Activated naive CD4-positive, alpha-beta T cell treated with anti-CD3 and anti-CD28 coated beads for 36 hours (primary cell): Measurements from ENCODE around the gene BUD31. TPM values are rescaled to one million over a fixed set of nuclear protein-coding genes. Genes with fewer than 3 reads are reported as not detected.
"Not testable (repeated sequence)": the region's sequence is repeated elsewhere in the genome, so short reads cannot be mapped to it uniquely, and the experiment has no call there.

Experiments
- CTCF ChIA-PET: fragments of 350-600 bp; sonication (Branson Sonifier 250); formaldehyde crosslinking; loops from one replicate; lab custom pipeline; 2021; ENCODE audit warnings: antibody characterized with exemption; lab: Charles Lee
- DNase-seq: peaks from one replicate; pipeline ENCODE4 v3.0.0-alpha.2; 2020
- H3K27ac Mint-ChIP-seq: one replicate; pipeline ENCODE4 v1.8.0; 2021; ENCODE audit warnings: mild to moderate bottlenecking, mixed read lengths
- H3K27me3 Mint-ChIP-seq: one replicate; pipeline ENCODE4 v1.8.0; 2021; ENCODE audit warnings: low read depth, mixed read lengths
- H3K36me3 Mint-ChIP-seq: one replicate; pipeline ENCODE4 v1.8.0; 2021; ENCODE audit warnings: low read depth, mixed read lengths
- H3K4me1 Mint-ChIP-seq: one replicate; pipeline ENCODE4 v1.8.0; 2021; ENCODE audit warnings: low read depth, mixed read lengths
- H3K4me3 Mint-ChIP-seq: one replicate; pipeline ENCODE4 v1.8.0; 2021; ENCODE audit warnings: mild to moderate bottlenecking, moderate library complexity, mixed read lengths
- H3K9me3 Mint-ChIP-seq: one replicate; pipeline ENCODE4 v1.8.0; 2021; ENCODE audit warnings: mixed read lengths
- intact Hi-C: fragments of 100-400 bp; cut with micrococcal nuclease; formaldehyde crosslinking; loops from one replicate; pipeline ENCODE4 v1.15.1; 2023
- total RNA-seq, 2 experiments: library from RNA; stranded (reverse); gene quantifications; one replicate each; pipeline ENCODE4 v1.2.3, GENCODE V29; 2021

Gene BUD31
- total RNA-seq, 2 experiments from 2014 or later, result 160 to 176 TPM

DNA sequence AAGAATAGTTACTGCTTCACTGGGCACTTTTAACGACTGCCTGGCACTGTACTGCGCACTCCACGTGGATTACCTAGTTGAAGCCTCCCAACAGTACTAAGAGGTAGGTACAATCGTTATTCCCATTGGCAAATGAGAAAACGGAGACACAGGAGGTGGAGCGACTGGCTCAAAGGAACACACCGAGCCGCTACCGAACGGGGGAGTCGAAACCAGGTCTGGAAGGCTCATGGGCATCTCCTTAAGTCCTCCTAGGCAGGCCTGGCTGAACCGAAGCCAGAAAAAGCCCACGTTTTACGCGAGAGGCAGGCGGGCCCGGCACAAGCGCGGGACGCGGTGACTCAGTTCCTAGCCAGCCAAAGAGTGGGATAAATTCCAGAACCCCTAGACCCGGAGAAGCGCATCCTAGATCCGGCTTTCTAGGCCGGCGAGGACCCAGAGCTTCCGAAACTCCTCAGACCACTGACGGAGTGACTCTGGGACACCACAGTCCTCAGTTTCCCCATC lies 844 bp upstream of the BUD31 start:
- Mint-ChIP-seq H3K27ac (peak overlapping the region; percentile 92), H3K36me3 (peaks cover 35% of the 10 kb centered on the region), H3K4me3 (peak overlapping the region; percentile 89), H3K27me3 (no peaks in the 10 kb centered on the region), H3K9me3 (no peaks in the 10 kb centered on the region), H3K4me1 (peaks cover 48% of the 10 kb centered on the region)
- DNase-seq, result peak; percentile 49
- intact Hi-C loops, result loop anchor here (1.0 to 5.0 kb wide), 13 partner anchors 15 to 1021 kb away; partner anchors contain the start of genes CPSF4, MBLAC1, MEPCE and PTCD1
- CTCF ChIA-PET, result no interaction called here

GRCh38 chr7:99409192-99409572 lies 413 bp downstream of the BUD31 start:
- Mint-ChIP-seq H3K27me3 (no peaks in the 10 kb centered on the region), H3K4me1 (peaks cover 45% of the 10 kb centered on the region), H3K27ac (peak overlapping the region; percentile 92), H3K9me3 (no peaks in the 10 kb centered on the region), H3K36me3 (peaks cover 28% of the 10 kb centered on the region), H3K4me3 (peak overlapping the region; percentile 89)
- peak; percentile 28 for DNase-seq
- intact Hi-C loops, result loop anchor here (1.0 to 5.0 kb wide), 6 partner anchors 96 to 1020 kb away; partner anchors contain the start of genes MBLAC1, MEPCE, TRIM4 and ZCWPW1
- CTCF ChIA-PET, result interaction anchor here (0.6 to 1.1 kb wide), 6 partner anchors 8 to 1732 kb away, joined by 3 to 5 read pairs (median 3); no protein-coding TSS in a partner anchor

GRCh38 chr7:99409806-99410205 lies 1.0 kb downstream of the BUD31 start:
- no peak for DNase-seq
- Mint-ChIP-seq H3K4me3 (peak overlapping the region; percentile 89), H3K27me3 (no peaks in the 10 kb centered on the region), H3K36me3 (peaks cover 30% of the 10 kb centered on the region), H3K4me1 (peaks cover 42% of the 10 kb centered on the region), H3K27ac (peak overlapping the region; percentile 92), H3K9me3 (no peaks in the 10 kb centered on the region)
- intact Hi-C loops, result loop anchor here (1.0 to 5.0 kb wide), 6 partner anchors 95 to 1019 kb away; partner anchors contain the start of genes MBLAC1, MEPCE, TRIM4 and ZCWPW1
- CTCF ChIA-PET, result interaction anchor here (0.7 kb wide), 1 partner anchor 148 kb away, joined by 3 read pairs; no protein-coding TSS in a partner anchor

- CTCF ChIA-PET, result interaction anchor here (1.1 kb wide), 1 partner anchor 46 kb away, joined by 4 read pairs; no protein-coding TSS in a partner anchor
- intact Hi-C loops, result no loop called here
- H3K9me3 Mint-ChIP-seq, result no peaks in the 10 kb centered on the region
Measured at GRCh38 chr7:99410635-99411034, 1.9 kb downstream of the BUD31 start.

DNA sequence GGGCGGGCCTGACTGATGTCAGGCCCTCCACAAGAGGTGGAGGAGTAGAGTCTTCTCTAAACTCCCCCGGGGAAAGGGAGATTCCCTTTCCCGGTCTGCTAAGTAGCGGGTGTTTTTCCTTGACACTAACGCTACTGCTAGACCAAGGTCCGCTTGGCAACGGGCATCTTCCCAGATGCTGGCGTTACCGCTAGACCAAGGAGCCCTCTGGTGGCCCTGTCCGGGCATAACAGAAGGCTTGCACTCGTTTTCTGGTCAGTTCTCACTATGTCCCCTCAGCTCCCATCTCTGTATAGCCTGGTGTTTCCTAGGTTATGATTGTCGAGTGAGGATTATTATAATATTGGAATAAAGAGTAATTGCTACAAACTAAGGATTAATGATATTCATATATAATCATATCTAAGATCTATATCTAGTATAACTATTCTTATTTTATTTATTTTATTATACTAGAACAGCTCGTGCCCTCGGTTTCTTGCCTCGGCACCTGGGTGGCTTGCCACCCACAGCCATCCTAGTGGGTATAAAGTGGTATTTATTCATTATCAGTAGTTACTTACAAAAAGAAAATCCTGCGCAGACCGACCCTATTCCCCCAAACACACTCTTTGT lies 6.9 kb downstream of the BUD31 start:
- CTCF ChIA-PET, result interaction anchor here (0.8 to 1.6 kb wide), 2 partner anchors 38 to 51 kb away, joined by 4 read pairs; no protein-coding TSS in a partner anchor
- H3K27me3 Mint-ChIP-seq, intact Hi-C loops, H3K27ac Mint-ChIP-seq, H3K9me3 Mint-ChIP-seq, H3K4me3 Mint-ChIP-seq: not testable (repeated sequence)
- peaks cover 18% of the 10 kb centered on the region for H3K4me1 Mint-ChIP-seq
- peak; percentile 47 for DNase-seq
- H3K36me3 Mint-ChIP-seq, result peaks cover 55% of the 10 kb centered on the region

More at GRCh38 chr7:99410635-99411034, 1.9 kb downstream of the BUD31 start:
- Mint-ChIP-seq H3K27ac (peak overlapping the region; percentile 92), H3K27me3 (no peaks in the 10 kb centered on the region), H3K4me3 (peak overlapping the region; percentile 89), H3K4me1 (peaks cover 40% of the 10 kb centered on the region), H3K36me3 (peaks cover 33% of the 10 kb centered on the region)
- DNase-seq, result no peak

DNA sequence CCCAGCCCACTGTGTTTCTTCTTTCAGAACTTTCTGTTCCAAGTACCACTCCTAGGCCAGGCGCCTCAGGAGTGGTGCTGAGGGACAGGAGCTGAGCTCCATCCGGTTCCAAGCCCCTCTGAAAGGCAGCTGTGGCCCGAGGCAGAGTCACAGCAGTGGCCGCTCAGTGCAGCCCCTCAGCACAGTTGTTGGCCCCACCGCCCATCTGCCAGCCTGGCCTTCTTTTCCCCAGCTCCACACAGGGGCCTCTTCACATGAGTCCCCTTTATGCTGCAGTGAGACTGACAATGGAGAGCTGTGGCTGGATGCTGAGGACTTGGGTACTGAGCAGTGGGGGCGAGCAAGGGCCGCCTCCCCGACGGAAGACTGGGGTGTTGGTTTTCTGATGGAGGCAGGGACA lies 9.5 kb downstream of the BUD31 start:
- DNase-seq, result no peak
- no peaks in the 10 kb centered on the region for H3K27me3 Mint-ChIP-seq
- peaks cover 48% of the 10 kb centered on the region for H3K36me3 Mint-ChIP-seq
- H3K4me1 Mint-ChIP-seq, result peaks cover 8% of the 10 kb centered on the region
- CTCF ChIA-PET, result no interaction called here
- no peak overlapping the region for H3K4me3 Mint-ChIP-seq
- no peaks in the 10 kb centered on the region for H3K9me3 Mint-ChIP-seq
- H3K27ac Mint-ChIP-seq, result no peak overlapping the region
- intact Hi-C loops, result no loop called here

- intact Hi-C loops, result no loop called here
Measured at GRCh38 chr7:99419323-99420021, 10.7 kb downstream of the BUD31 start.

DNA sequence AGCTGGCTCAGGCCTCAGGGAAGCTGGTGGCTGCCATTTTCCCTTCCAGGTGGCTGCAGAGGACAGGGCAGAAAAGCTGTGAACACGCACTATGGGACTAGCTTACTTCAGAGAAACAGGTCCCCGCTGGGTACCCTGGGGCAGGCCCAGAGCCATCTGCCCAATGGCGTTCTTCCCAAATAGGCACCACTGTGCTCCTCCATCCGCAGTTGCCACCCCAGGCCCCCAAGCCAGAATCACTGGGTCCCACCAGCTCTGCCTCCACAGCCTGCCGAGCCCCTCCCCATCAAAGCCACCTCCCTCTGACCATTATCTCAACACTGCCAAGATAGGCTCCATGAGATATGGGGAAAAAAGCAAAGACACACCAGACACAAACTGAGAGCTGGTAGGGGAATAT lies 11.4 kb downstream of the BUD31 start:
- Mint-ChIP-seq H3K4me3 (no peak overlapping the region), H3K4me1 (peaks cover 6% of the 10 kb centered on the region), H3K27me3 (no peaks in the 10 kb centered on the region), H3K9me3 (no peaks in the 10 kb centered on the region), H3K36me3 (peaks cover 39% of the 10 kb centered on the region), H3K27ac (no peak overlapping the region)
- no peak for DNase-seq
- intact Hi-C loops, result no loop called here
- CTCF ChIA-PET, result no interaction called here

More at GRCh38 chr7:99419323-99420021, 10.7 kb downstream of the BUD31 start:
- peaks cover 45% of the 10 kb centered on the region for H3K36me3 Mint-ChIP-seq
- DNase-seq, result no peak
- CTCF ChIA-PET, result no interaction called here
- no peak overlapping the region for H3K4me3 Mint-ChIP-seq
- H3K9me3 Mint-ChIP-seq, result no peaks in the 10 kb centered on the region
- no peak overlapping the region for H3K27ac Mint-ChIP-seq
- no peaks in the 10 kb centered on the region for H3K27me3 Mint-ChIP-seq
- peaks cover 7% of the 10 kb centered on the region for H3K4me1 Mint-ChIP-seq

DNA sequence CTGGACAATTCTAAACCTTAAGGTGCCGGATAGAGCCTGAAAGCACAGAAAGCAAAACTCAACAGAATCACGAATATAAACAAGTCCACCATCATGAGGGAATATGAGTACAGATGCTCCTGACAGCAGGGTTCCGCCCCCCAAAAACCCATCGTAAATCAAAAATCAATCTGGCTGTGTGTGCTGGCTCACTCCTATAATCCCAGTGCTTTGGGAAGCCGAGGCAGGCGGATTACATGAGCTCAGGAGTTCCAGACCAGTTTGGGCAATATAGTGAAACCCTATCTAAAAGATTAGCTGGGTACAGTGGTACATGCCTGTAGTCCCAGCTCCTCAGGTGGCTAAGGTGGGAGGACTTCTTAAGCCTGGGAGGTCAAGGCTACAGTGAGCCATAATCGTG lies 12.2 kb downstream of the BUD31 start:
- H3K27ac Mint-ChIP-seq, result no peak overlapping the region
- no peaks in the 10 kb centered on the region for H3K27me3 Mint-ChIP-seq
- H3K36me3 Mint-ChIP-seq, result peaks cover 37% of the 10 kb centered on the region
- intact Hi-C loops, result no loop called here
- CTCF ChIA-PET, result interaction anchor here (0.6 kb wide), 1 partner anchor 12 kb away, joined by 3 read pairs; the partner anchor contains the start of genes BUD31 and PDAP1
- H3K4me1 Mint-ChIP-seq, result peaks cover 4% of the 10 kb centered on the region
- no peak for DNase-seq
- no peaks in the 10 kb centered on the region for H3K9me3 Mint-ChIP-seq
- no peak overlapping the region for H3K4me3 Mint-ChIP-seq

GRCh38 chr7:99422186-99422585 lies 13.4 kb downstream of the BUD31 start:
- H3K36me3 Mint-ChIP-seq, result peaks cover 28% of the 10 kb centered on the region
- peaks cover 2% of the 10 kb centered on the region for H3K4me1 Mint-ChIP-seq
- CTCF ChIA-PET, result interaction anchor here (0.6 kb wide), 1 partner anchor 68 kb away, joined by 3 read pairs; no protein-coding TSS in a partner anchor
- no peak overlapping the region for H3K4me3 Mint-ChIP-seq
- H3K27ac Mint-ChIP-seq, result no peak overlapping the region
- no peak for DNase-seq
- intact Hi-C loops, result no loop called here
- no peaks in the 10 kb centered on the region for H3K27me3 Mint-ChIP-seq
- H3K9me3 Mint-ChIP-seq, result no peaks in the 10 kb centered on the region

- Mint-ChIP-seq H3K36me3 (peaks cover 24% of the 10 kb centered on the region), H3K4me1 (no peaks in the 10 kb centered on the region), H3K4me3 (no peak overlapping the region), H3K27me3 (no peaks in the 10 kb centered on the region), H3K9me3 (no peaks in the 10 kb centered on the region), H3K27ac (no peak overlapping the region)
- CTCF ChIA-PET, result no interaction called here
- intact Hi-C loops, result no loop called here
- no peak for DNase-seq
Measured at GRCh38 chr7:99422625-99423024, 13.9 kb downstream of the BUD31 start.
